HL-60/S4 treated with phorbol 12-myristate 13-acetate at 8.2 ng/mL for 4 days and 3 days (cell line): ENCODE results near the gene AKAP13.

Source experiments
- in situ Hi-C: fragments of 300-500 bp; cut with MboI; formaldehyde crosslinking; loops from 2 replicates; pipeline ENCODE4 v1.15.0; 2022; ENCODE audit warnings: low sequenced_read_pairs

AKAP13 gene

GRCh38 chr15:85771781-85772445 is 391.5 kb downstream of the AKAP13 start:
- in situ Hi-C loops = no loop called here

- in situ Hi-C loops = no loop called here
Measured at GRCh38 chr15:85772668-85773067, 392.3 kb downstream of the AKAP13 start.

- in situ Hi-C loops = no loop called here
Measured at GRCh38 chr15:85773249-85773648, 392.8 kb downstream of the AKAP13 start.

- in situ Hi-C loops = no loop called here
Measured at GRCh38 chr15:85773970-85774369, 393.6 kb downstream of the AKAP13 start.

GRCh38 chr15:85777250-85778106 is 397.1 kb downstream of the AKAP13 start:
- in situ Hi-C loops = no loop called here

- in situ Hi-C loops = no loop called here
Measured at GRCh38 chr15:85778107-85778776, 397.8 kb downstream of the AKAP13 start.

- in situ Hi-C loops = no loop called here
Measured at GRCh38 chr15:85779249-85779648, 398.8 kb downstream of the AKAP13 start.

GRCh38 chr15:85780225-85780985 is 400.0 kb downstream of the AKAP13 start:
- in situ Hi-C loops = no loop called here

DNA sequence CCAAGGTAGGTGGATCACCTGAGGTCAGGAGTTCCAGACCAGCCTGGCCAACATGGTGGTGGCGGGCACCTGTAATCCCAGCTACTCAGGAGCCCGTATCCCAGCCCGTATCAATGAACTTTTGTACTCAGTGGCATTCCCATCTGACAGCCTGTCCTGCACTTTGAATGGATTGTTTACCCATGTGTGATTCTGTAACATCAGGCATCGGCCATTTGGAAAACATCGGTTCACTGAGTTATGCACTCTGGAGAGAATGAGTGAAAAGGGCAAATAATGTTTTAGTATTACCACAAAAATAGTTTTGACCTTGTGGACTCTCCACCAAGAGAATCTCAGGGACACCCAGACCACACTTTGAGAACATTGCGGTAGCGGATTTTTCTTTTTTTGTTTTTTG is 400.7 kb downstream of the AKAP13 start:
- in situ Hi-C loops = no loop called here

GRCh38 chr15:85782064-85782463 is 401.7 kb downstream of the AKAP13 start:
- in situ Hi-C loops = no loop called here

- in situ Hi-C loops = no loop called here
Measured at GRCh38 chr15:85785887-85786780, 405.7 kb downstream of the AKAP13 start.

DNA sequence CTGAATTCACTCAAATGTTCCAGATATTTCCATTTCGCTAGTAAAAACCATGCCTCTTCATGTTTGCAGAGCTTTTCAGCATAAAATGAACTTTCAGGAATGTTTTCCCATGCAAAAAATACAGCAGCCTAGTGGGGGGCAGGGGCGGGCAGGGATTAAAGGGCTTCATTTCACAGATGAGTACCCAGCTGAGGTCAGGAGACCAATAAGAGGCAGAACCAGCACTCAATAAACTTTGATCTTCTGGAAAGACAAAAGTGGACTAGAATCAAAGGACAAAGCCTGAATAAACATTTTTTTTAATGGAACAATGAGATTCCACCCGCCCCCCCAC is 406.3 kb downstream of the AKAP13 start:
- in situ Hi-C loops = no loop called here

DNA sequence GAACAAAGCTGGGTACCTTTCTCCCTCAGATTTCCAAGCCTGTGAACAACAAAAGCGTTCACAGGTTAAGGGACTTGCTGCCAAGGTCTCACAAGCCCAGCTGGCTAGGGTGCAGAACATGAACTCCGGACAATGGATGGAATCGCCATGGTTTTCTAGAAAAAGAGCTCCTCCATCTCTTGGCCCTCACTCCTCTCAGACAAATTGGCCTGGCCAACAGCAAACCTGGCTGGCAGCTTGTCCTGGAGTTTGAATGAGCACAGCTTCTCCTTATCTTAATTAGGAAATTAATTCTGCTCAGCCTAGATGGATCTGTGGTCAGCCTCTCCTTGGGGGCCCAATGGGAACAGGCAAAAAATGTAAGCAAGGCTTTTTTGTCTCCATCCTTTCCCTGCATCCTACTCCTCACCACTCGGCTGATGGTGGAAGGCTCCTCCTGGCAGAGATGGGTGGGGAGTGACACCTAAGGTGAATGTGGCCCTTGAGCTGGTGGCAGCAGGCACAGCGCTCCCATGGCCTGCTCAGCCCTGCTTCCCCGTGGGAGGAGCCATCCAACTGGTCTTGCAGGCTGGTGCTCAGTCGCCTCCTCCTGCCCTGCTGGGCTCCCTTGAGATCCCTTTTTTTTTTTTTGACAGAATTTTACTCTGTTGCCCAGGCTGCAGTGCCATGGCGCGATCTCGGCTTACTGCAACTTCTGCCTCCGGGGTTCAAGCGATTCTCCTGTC is 408.5 kb downstream of the AKAP13 start:
- in situ Hi-C loops = no loop called here

- in situ Hi-C loops = no loop called here
Measured at GRCh38 chr15:85789496-85789875, 409.1 kb downstream of the AKAP13 start.

DNA sequence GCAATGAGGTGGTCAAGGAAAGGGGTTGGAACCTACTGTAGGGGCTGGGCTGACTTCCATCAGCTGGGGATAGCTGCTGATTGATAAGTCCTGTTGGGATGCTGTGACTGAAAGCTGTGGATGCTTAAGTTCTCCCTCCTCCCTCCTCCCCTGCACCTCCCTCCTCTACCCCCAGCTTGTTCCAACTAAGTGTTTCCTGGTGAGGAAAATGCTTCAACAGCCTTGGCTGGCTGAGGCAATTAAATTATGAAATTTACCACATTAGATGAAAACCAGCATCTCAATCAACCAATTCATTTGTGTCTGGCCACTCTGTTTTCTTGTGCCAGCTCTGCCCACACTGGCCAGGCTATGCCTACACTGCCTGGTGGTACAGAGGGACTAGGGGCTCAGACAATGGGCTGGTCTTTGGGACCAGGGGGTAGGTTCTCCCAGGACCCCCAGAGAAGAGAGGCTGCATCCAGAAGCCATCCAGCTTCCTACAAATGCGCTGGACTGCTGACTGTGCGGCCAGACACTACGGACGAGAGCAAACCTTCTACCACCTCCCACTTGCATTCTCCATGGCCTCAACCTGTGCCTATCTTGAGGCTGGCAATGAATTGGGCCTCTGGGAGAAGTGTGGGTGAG is 411.8 kb downstream of the AKAP13 start:
- in situ Hi-C loops = no loop called here

- in situ Hi-C loops = no loop called here
Measured at GRCh38 chr15:85792912-85793590, 412.6 kb downstream of the AKAP13 start.

DNA sequence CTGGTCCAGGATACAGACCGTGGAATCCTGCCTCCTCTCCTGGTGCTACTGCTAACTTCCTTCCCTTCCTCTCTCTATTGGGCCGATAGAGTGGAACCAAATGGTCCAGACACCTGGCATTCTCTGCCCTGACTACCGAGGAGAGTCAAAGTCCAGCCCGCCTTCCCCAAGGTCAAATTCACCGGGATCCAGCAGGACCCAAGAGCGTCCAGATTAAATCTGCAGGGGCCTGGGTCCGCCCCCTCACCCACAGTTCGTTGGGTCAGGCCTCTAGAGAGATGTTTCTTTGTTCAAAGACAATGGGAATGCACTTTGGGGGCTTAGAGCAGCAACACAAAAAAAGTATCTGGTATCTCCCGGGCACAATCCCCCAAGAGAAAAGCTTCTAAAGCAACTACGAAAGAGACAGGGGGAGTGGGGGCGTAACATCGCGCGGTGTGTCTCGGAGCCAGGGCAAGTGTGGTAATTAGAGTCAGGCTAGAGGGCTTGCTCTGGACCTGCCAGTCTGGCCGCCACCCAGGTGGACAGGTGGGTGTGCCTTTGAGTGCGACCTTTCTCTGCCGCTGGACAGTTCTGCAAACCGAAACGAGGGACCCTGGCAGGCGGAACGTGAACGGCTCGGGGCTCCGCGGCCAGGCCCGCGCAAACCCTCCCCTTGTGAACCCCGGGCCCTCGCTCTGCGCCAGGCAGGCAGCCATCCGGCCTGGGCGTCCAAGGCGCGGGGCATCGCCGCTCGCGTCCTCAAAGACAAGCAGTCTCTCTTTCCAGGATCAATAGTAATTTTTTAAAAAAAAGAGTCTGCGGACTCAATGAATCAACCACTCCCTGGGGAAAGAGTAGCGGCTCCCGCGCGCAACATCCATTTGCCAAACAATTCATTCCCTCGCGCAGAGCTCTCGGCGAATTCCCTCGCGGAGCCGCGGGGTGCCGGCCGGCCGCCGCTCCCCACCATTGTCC is 413.5 kb downstream of the AKAP13 start:
- in situ Hi-C loops = no loop called here
